IPS-18c (cell line): ENCODE results near the gene TMEM134.
A peak's percentile ranks its signal among the peaks of the same experiment; 100 is the strongest.

Experiments used
- H3K4me3 ChIP-seq: 2 replicates; pipeline ENCODE4 v1.7.0; 2013; ENCODE audit warnings: low read depth, mild to moderate bottlenecking, low read length, moderate library complexity; ENCODE audit not compliant: insufficient read depth
- H3K9me3 ChIP-seq: one replicate; pipeline ENCODE4 v1.6.1; 2013; ENCODE audit warnings: mild to moderate bottlenecking, low read length, moderate library complexity; ENCODE audit not compliant: control insufficient read depth, insufficient read depth

Gene TMEM134

GRCh38 chr11:67420646-67421429 is 48.2 kb downstream of the TMEM134 start:
- peak overlapping the region; percentile 64 for H3K4me3 ChIP-seq
- peaks cover 5% of the 10 kb centered on the region for H3K9me3 ChIP-seq

DNA sequence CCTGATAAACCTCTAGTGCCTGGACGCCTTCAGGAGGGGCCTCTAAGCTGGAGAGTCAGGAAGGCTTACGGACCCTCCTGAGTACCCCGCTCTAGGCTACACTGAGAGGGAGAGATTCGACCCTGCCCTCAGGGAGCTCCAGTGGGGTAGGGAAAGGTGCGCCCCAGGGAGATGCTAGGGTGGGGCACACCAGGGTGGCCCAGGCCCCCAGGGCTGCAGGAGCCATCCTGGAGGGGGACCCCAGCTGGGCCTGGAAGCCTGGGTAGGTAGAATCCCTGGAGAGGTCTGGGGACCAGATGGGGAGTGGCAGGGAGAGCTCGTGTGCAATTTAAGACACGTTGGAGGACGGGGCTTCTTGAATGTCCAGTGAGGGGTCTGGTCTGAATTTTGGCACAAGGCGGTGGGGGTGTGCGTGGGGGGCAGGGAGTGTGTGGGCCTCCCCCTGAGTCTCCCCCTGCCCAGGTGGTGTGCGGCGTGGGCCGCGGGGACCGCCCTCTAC is 48.9 kb downstream of the TMEM134 start:
- Histone ChIP-seq H3K4me3 (peak overlapping the region; percentile 64; the same call in 1 of the 2 replicates), H3K9me3 (peaks cover 5% of the 10 kb centered on the region)

DNA sequence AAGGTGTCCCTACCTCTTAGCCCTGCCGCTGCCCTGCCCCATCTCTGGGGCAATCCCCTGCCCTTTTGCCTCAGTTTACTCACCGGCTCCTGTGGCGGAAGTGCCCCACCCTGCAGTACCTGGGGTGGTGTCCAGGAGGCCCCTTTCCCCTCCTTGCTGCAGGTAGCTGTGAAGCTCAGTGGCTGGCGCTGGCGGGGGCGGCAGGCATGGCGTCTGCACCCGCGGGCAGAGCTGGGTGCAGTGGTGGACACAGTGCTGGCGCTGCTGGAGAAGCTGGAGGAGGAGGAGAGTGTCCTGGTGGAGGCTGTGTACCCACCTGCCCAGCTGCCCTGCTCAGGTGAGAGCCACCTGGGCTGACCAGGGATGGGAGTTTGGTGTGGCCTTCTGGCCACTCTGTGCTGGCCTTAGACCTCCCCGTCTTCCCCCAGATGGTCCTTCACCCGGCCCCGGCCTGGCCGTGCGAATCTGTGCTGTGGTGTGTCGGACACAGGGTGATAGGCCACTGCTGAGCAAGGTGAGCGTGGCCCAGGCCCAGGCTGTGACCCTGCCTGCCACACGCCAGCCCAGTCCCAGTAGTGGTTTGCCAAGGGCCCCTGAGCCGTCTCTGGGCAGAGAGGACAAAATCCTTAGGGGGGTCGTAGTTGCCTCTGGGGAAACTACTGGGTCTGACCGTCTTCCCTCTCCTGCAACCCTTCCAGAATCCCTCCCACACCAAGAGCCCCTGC is 49.6 kb downstream of the TMEM134 start:
- H3K9me3 ChIP-seq, result peaks cover 5% of the 10 kb centered on the region
- no peak overlapping the region for H3K4me3 ChIP-seq

DNA sequence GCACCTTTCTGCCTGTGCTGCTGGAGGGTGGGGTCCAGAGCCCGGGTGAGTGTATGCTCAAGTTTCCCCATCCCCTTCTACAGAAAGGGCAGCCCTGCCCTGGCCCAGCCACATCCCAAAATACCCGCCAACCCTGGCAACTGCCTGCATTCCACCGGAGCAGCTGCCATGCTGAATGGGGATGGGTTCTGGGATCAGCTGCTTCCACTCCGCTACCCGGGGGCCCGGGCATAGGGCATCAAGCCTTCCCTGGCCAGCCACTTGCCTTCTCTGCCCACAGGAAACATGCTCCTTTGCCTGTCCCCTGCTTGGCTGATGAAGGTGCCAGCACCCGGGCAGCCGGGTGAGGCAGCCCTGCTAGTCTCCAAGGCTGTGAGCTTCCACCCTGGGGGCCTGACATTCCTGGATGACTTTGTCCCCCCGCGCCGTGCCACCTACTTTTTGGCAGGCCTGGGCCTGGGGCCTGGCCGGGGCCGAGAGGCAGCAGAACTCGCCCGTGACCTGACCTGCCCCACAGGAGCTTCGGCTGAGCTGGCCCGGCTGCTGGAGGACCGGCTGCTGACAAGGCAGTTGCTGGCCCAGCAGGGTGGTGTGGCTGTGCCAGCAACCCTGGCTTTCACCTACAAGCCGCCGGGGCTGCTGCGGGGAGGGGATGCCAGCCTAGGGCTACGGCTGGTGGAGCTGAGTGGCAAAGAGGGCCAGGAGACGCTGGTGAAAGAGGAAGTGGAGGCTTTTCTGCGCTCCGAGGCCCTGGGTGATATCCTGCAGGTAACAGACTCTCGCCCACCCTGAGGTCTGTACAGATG is 50.4 kb downstream of the TMEM134 start:
- H3K4me3 ChIP-seq, result no peak overlapping the region
- peaks cover 5% of the 10 kb centered on the region for H3K9me3 ChIP-seq

DNA sequence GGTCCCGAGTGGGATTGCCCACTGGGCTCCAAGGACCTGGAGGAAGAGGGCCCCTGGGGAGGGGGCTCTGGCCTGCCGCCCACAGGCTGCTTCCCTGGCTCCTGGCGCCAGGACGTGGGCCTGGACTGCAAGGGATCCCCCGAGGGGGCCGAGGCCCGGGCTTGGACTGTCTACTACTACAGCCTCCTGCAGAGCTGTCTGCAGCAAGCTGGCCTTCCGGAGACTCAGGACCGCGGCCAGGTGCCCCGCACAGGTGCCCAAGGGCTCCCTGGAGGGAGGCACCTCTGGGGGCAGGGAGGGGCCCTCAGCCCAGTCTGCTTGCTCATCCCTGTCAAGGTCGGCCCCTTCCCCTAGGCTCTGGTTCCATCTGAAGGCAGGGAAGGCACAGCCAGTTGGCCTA is 51.6 kb downstream of the TMEM134 start:
- no peak overlapping the region for H3K4me3 ChIP-seq
- H3K9me3 ChIP-seq, result peaks cover 2% of the 10 kb centered on the region

- H3K9me3 ChIP-seq, result peaks cover under 1% of the 10 kb centered on the region
- no peak overlapping the region for H3K4me3 ChIP-seq
Measured at GRCh38 chr11:67416416-67417335, 52.4 kb downstream of the TMEM134 start.

- peak within 1 kb of the TSS; percentile 40 for H3K4me3 ChIP-seq
- no peaks in the 10 kb centered on the region for H3K9me3 ChIP-seq
Measured at GRCh38 chr11:67415501-67416304, 53.3 kb downstream of the TMEM134 start, which contains the start of gene CARNS1. Gene CARNS1 (plus strand): TSS chr11:67415678. CDS start chr11:67416200, 522 bp downstream.

GRCh38 chr11:67413266-67413849 is 55.7 kb downstream of the TMEM134 start:
- H3K4me3 ChIP-seq, result no peak overlapping the region

DNA sequence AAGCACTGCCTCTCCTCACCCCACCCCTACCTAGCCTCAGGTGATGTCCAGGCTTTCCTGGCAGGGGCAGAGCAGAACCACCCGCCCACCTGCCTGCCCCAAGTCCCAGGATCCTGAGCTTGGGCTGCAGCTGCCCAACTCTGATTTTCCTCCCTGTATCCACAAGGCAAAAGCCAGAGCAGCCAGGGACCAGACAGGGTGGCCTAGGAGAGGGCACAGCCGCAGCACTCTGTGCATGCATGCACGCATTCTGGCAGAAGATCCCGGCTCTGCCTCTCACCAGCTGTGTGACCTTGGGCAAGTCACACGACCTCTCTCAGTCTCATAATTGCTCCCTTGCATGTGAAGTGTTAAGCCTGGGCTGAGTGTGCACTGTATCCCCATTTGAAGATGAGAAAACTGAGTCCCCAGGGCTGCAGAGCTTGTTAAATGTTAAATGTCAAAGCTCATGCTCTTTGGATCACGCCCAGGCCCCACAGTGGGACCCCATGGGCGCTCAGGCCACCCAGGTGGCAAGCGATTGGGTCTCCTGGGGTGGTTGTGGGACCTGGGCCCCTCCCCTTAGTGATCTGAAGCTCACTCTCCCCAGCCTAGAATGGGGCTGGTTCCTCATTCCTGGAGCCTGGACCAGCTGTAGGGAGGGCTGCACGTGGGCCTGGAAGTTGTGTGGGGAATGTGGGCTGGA is 56.4 kb downstream of the TMEM134 start:
- H3K4me3 ChIP-seq, result no peak overlapping the region
- no peaks in the 10 kb centered on the region for H3K9me3 ChIP-seq

More at GRCh38 chr11:67413266-67413849, 55.7 kb downstream of the TMEM134 start:
- no peaks in the 10 kb centered on the region for H3K9me3 ChIP-seq

- Histone ChIP-seq H3K9me3 (no peaks in the 10 kb centered on the region), H3K4me3 (no peak overlapping the region)
Measured at GRCh38 chr11:67411785-67412152, 57.3 kb downstream of the TMEM134 start.
